ENCODE data around the gene METTL2A.
"Not testable (repeated sequence)": the region's sequence is repeated elsewhere in the genome, so short reads cannot be mapped to it uniquely, and the experiment has no call there.

Gene METTL2A

GRCh38 chr17:62473030-62473982 is 49.6 kb downstream of the METTL2A start:
- H3K36me3 ChIP-seq (ENCODE audit: insufficient read depth, low read length); H3K9me3 ChIP-seq (ENCODE audit: insufficient read depth, low read depth, low read length); H3K4me1 ChIP-seq (ENCODE audit: insufficient read depth, low read length); H3K9ac ChIP-seq (ENCODE audit: low read depth, low read length); H3K4me3 ChIP-seq (ENCODE audit: low read length); H3K27me3 ChIP-seq (ENCODE audit: insufficient read depth, low read length): not testable (repeated sequence)
- peak overlapping the region; percentile 41; the same call in 1 of the 2 replicates for H3K27ac ChIP-seq (ENCODE audit: low read depth, low read length)
- WGBS = 92% methylated on average over 4 of the region's 8 CpGs

GRCh38 chr17:62477111-62477510 is 53.4 kb downstream of the METTL2A start:
- not testable (repeated sequence) for H3K27ac ChIP-seq (ENCODE audit: low read depth, low read length)

GRCh38 chr17:62477718-62478408 is 54.2 kb downstream of the METTL2A start:
- not testable (repeated sequence) for H3K9me3 ChIP-seq (ENCODE audit: insufficient read depth, low read depth, low read length); H3K27me3 ChIP-seq (ENCODE audit: insufficient read depth, low read length); H3K4me1 ChIP-seq (ENCODE audit: insufficient read depth, low read length)
- Histone ChIP-seq H3K9ac (ENCODE audit: low read depth, low read length) (peak overlapping the region; percentile 78), H3K4me3 (ENCODE audit: low read length) (peak overlapping the region; percentile 66), H3K27ac (ENCODE audit: low read depth, low read length) (peak overlapping the region; percentile 65; the same call in 1 of the 2 replicates), H3K36me3 (ENCODE audit: insufficient read depth, low read length) (peaks cover 10% of the 10 kb centered on the region)
- WGBS = 2% methylated on average over 61 of the region's 61 CpGs

More at GRCh38 chr17:62477111-62477510, 53.4 kb downstream of the METTL2A start:
- WGBS = 90% methylated on average over 8 of the region's 8 CpGs
- not testable (repeated sequence) for H3K9me3 ChIP-seq (ENCODE audit: insufficient read depth, low read depth, low read length); H3K4me1 ChIP-seq (ENCODE audit: insufficient read depth, low read length); H3K9ac ChIP-seq (ENCODE audit: low read depth, low read length); H3K36me3 ChIP-seq (ENCODE audit: insufficient read depth, low read length); H3K27me3 ChIP-seq (ENCODE audit: insufficient read depth, low read length)
- peak overlapping the region; percentile 66 for H3K4me3 ChIP-seq (ENCODE audit: low read length)

GRCh38 chr17:62478424-62478879 is 54.8 kb downstream of the METTL2A start, which contains the start of gene TLK2:
Gene TLK2, plus strand, starts transcription at chr17:62478825. Its CDS starts 2,301 bp downstream, at chr17:62481126.
- WGBS = under 1% methylated on average over 45 of the region's 59 CpGs

GRCh38 chr17:62478880-62479638 is 55.4 kb downstream of the METTL2A start:
- H3K9ac ChIP-seq (ENCODE audit: low read depth, low read length) = peak overlapping the region; percentile 89
- H3K4me3 ChIP-seq (ENCODE audit: low read length) = peak overlapping the region; percentile 82
- peak overlapping the region; percentile 67; the same call in 1 of the 2 replicates for H3K27ac ChIP-seq (ENCODE audit: low read depth, low read length)
- not testable (repeated sequence) for H3K27me3 ChIP-seq (ENCODE audit: insufficient read depth, low read length); H3K9me3 ChIP-seq (ENCODE audit: insufficient read depth, low read depth, low read length); H3K4me1 ChIP-seq (ENCODE audit: insufficient read depth, low read length)
- peaks cover 16% of the 10 kb centered on the region for H3K36me3 ChIP-seq (ENCODE audit: insufficient read depth, low read length)
- WGBS = under 1% methylated on average over 73 of the region's 84 CpGs

More at GRCh38 chr17:62478424-62478879, 54.8 kb downstream of the METTL2A start, which contains the start of gene TLK2:
- Histone ChIP-seq H3K9me3 (ENCODE audit: insufficient read depth, low read depth, low read length) (no peaks in the 10 kb centered on the region), H3K4me3 (ENCODE audit: low read length) (peak within 1 kb of the TSS; percentile 82), H3K36me3 (ENCODE audit: insufficient read depth, low read length) (peaks cover 14% of the 10 kb centered on the region), H3K9ac (ENCODE audit: low read depth, low read length) (peak within 1 kb of the TSS; percentile 89), H3K27me3 (ENCODE audit: insufficient read depth, low read length) (no peaks in the 10 kb centered on the region), H3K27ac (ENCODE audit: low read depth, low read length) (peak within 1 kb of the TSS; percentile 67; the same call in 1 of the 2 replicates), H3K4me1 (ENCODE audit: insufficient read depth, low read length) (no peaks in the 10 kb centered on the region)

- not testable (repeated sequence) for H3K9me3 ChIP-seq (ENCODE audit: insufficient read depth, low read depth, low read length); H3K4me1 ChIP-seq (ENCODE audit: insufficient read depth, low read length); H3K27me3 ChIP-seq (ENCODE audit: insufficient read depth, low read length)
- Histone ChIP-seq H3K4me3 (ENCODE audit: low read length) (peak overlapping the region; percentile 82), H3K36me3 (ENCODE audit: insufficient read depth, low read length) (peaks cover 16% of the 10 kb centered on the region), H3K9ac (ENCODE audit: low read depth, low read length) (peak overlapping the region; percentile 89), H3K27ac (ENCODE audit: low read depth, low read length) (peak overlapping the region; percentile 49; the same call in 1 of the 2 replicates)
- under 1% methylated on average over 15 of the region's 22 CpGs for WGBS
Measured at GRCh38 chr17:62479639-62480258, 56.1 kb downstream of the METTL2A start.

GRCh38 chr17:62482553-62482952 is 58.9 kb downstream of the METTL2A start:
- not testable (repeated sequence) for H3K4me1 ChIP-seq (ENCODE audit: insufficient read depth, low read length); H3K9me3 ChIP-seq (ENCODE audit: insufficient read depth, low read depth, low read length); H3K27me3 ChIP-seq (ENCODE audit: insufficient read depth, low read length); H3K27ac ChIP-seq (ENCODE audit: low read depth, low read length); H3K9ac ChIP-seq (ENCODE audit: low read depth, low read length); H3K4me3 ChIP-seq (ENCODE audit: low read length)
- 96% methylated on average over 2 of the region's 3 CpGs for WGBS
- H3K36me3 ChIP-seq (ENCODE audit: insufficient read depth, low read length) = peaks cover 22% of the 10 kb centered on the region

- H3K36me3 ChIP-seq (ENCODE audit: insufficient read depth, low read length); H3K4me1 ChIP-seq (ENCODE audit: insufficient read depth, low read length); H3K9me3 ChIP-seq (ENCODE audit: insufficient read depth, low read depth, low read length); H3K4me3 ChIP-seq (ENCODE audit: low read length); H3K27ac ChIP-seq (ENCODE audit: low read depth, low read length); H3K27me3 ChIP-seq (ENCODE audit: insufficient read depth, low read length); H3K9ac ChIP-seq (ENCODE audit: low read depth, low read length): not testable (repeated sequence)
- no CpG with 5 or more reads among the region's 1 CpG for WGBS
Measured at GRCh38 chr17:62490990-62491389, 67.3 kb downstream of the METTL2A start.

GRCh38 chr17:62493049-62493655 is 69.5 kb downstream of the METTL2A start:
- H3K27ac ChIP-seq (ENCODE audit: low read depth, low read length); H3K27me3 ChIP-seq (ENCODE audit: insufficient read depth, low read length); H3K9ac ChIP-seq (ENCODE audit: low read depth, low read length); H3K36me3 ChIP-seq (ENCODE audit: insufficient read depth, low read length); H3K9me3 ChIP-seq (ENCODE audit: insufficient read depth, low read depth, low read length); H3K4me1 ChIP-seq (ENCODE audit: insufficient read depth, low read length); H3K4me3 ChIP-seq (ENCODE audit: low read length): not testable (repeated sequence)
- 95% methylated on average over 5 of the region's 5 CpGs for WGBS

GRCh38 chr17:62494073-62494472 is 70.4 kb downstream of the METTL2A start:
- H3K9me3 ChIP-seq (ENCODE audit: insufficient read depth, low read depth, low read length); H3K4me1 ChIP-seq (ENCODE audit: insufficient read depth, low read length); H3K27ac ChIP-seq (ENCODE audit: low read depth, low read length); H3K27me3 ChIP-seq (ENCODE audit: insufficient read depth, low read length); H3K4me3 ChIP-seq (ENCODE audit: low read length); H3K36me3 ChIP-seq (ENCODE audit: insufficient read depth, low read length); H3K9ac ChIP-seq (ENCODE audit: low read depth, low read length): not testable (repeated sequence)
- WGBS = 99% methylated on average over 7 of the region's 7 CpGs
